HG03066 (cell line): ENCODE measurements around the gene OSGEP.
A peak's percentile ranks its signal among the peaks of the same experiment; 100 is the strongest.

Experiments used
- ATAC-seq: cut with Tn5 transposase; IDR thresholded peaks from one replicate; pipeline ENCODE4 v1.9.1; 2021; ENCODE audit warnings: low read depth; ENCODE audit not compliant: unreplicated experiment

Gene OSGEP

DNA sequence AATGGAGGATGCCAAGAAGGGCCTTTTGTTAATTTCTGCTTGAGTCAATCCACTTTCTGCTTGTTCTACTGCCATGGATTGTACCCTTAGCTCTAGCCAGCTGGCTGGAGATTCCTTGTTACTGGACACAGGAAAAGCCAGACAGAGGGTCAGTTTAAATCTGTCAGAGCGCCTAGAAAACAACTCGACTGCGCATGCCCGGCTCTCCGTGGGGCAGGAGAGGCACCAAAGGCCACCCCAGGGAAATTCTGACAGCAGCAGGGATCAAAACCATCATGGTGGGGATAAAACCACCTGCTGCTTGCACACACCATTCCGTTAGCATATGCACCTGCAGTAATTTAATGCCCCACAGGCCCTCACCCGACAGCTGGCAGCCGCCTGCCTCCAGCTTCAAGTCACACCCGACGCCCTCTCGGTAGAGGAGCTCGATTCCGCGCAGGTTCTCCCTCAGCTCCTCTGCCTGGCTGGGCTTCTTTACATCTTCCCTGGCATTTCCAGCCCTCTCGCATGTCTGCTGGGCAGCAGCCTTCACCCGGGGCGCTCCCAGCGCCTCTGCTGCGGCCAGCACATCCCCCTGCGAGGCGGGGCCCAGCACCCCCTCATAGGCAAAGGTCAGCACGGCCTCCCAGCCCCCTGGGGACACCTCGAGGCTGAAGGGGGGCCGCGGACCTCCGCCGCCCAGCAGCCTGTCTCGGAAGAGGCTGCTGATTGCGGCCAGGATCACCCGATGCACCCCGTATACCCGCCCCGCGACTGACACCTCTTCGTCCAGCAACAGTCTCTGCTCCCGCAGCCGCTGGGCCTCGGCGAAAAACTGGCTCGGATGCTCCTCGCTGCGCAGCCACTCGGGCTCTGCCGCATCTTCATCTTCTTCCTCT lies 19.7 kb downstream of the OSGEP start:
- ATAC-seq: no peak

- no peak for ATAC-seq
Measured at GRCh38 chr14:20429801-20430669, 24.6 kb downstream of the OSGEP start.

DNA sequence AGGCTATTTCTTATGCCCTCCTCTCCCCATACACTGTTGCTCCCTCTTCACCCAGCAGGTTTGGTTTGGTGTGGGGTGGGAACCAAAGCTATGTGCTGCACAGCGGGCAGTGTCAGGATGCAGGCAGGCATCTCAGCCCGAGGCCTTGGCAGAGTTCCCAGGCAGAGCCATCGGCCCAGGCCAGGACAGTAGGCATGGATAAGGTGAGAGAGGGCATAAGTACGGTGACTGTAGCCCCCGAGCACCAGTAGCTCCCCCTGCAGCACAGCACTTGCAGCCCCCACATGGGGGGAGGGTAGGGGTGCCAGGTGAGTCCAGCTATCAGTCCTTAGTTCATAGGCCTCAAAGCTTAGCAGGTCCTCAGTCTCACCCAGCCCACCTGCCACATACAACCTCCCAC lies 25.8 kb downstream of the OSGEP start:
- ATAC-seq: no peak

DNA sequence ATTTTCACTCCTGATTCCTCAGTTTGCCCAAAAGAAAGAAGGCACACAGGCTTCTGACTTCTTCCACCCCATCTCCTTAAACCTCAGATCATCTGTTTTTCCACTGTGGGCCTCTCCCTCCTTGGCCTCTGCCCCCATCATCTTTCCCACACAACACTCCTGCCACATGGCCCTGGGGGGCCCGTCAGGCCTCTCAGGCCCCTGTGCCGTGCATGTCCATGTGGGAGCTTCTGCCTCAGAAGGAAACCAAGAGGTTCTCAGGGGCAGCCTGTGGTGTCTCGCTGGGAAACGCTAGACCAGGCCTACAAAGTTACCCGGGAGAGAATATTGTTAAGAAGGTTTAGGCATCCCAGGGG lies 26.6 kb downstream of the OSGEP start:
- ATAC-seq: peak; percentile 32

DNA sequence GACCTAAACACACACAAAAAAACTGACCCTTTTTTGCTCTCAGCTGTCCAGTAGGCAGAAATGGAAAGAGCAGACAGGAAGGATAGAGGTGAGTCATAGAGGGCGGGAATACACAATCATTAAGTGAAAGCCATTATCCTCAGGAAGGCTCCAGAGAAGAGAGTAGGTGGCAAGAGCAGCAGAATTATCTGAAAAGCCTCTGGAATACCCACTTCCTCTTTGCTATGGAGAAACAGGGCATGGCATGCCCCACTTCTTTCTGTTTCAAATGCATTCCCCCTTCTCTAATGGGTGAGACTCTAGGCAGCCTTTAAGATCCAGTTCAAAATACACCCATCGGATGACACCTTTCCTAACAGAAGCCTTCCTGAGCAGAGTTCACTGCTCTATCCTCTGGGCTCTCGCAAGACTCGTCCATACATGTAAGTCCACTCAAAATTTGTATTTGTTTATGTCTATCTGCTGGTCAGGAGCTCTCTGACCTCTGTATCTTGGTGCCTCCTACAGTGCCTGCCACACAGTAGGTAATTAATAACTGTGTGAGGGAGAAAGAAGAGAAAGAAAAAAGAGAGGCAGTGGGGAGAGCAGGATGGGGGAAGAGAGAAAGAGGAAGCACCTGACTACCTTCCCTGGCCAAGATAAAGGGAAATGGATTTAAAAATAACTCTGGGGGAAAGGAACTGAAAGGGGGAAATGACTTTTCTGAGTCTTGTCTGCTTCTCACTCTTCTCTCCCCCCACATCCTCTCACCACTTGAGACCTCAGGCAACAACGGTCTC lies 27.2 kb downstream of the OSGEP start:
- peak; percentile 77 for ATAC-seq

DNA sequence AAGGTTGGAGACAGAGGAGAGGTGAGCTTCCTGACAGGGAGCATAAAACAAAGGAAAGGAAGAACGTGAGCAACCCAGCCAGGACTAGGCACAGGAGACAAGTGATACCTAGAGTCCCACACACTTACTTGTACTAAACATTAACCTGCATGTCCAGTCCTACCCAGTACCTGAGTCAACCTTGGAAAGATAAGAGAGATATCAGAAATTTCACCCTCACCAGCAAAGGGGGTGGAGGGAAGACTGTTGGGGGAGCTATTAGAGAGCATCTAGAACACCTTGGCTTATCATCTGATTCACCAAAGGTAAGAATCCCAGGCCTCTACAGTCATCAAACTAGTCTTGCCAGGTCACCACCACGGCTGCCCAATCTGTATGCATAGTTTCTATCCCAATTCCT lies 29.8 kb downstream of the OSGEP start:
- no peak for ATAC-seq

DNA sequence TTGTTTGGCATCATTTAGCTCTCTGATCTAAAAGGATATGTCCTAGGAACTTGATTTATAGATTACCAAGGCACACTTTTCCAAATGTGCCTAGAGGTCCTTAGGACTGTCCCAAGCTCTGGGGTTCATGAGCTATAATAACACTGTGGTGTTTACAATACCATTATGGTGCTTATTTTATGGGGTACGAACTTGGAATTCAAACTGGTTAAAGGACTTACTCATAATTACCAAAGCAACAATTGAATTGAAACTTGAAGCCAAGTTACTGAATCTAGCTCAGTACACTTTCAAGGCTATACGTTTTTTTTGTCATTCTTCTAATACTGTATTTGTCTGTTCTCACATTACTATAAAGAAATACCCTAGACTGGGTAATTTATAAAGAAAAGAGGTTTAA lies 31.7 kb downstream of the OSGEP start:
- ATAC-seq: no peak

DNA sequence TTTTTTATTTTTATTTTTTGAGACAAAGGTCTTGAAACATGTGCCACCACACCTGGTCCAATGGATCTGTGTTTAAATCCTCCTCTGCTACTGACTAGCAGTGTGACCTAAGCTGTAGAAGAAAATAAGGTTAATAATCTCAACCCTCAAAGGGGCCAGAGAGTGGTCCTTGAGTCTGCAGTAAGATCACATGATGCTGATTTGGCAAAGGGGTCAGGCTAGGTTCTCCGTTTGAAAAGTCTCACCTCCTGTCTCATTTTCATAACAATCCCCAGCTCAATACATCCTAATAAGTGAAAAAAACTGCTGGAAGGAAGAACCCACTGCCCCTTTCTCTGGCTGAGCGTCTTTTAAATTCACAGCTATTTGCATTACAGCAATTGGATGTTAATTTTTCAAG lies 33.3 kb downstream of the OSGEP start:
- no peak for ATAC-seq

GRCh38 chr14:20419419-20419818 lies 35.2 kb downstream of the OSGEP start:
- ATAC-seq: no peak

DNA sequence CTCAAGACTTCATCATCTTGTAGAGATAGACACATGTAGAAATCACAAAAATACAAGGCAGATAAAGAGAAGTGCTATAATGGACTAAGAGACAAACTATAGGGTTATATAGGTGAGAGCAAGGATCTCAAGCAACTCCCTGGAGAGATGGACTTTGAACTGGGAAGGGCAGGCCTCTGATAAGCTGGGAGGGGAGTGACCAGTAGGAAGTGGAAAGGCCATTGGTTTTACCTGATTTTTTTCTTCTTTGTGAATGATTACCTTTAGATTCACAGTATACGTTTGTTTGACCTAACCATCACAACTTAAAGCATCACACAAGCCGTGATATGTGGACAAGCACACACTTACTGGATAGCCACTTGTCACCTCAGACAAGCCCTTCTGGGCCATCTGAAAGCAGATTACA lies 36.1 kb downstream of the OSGEP start:
- no peak for ATAC-seq

DNA sequence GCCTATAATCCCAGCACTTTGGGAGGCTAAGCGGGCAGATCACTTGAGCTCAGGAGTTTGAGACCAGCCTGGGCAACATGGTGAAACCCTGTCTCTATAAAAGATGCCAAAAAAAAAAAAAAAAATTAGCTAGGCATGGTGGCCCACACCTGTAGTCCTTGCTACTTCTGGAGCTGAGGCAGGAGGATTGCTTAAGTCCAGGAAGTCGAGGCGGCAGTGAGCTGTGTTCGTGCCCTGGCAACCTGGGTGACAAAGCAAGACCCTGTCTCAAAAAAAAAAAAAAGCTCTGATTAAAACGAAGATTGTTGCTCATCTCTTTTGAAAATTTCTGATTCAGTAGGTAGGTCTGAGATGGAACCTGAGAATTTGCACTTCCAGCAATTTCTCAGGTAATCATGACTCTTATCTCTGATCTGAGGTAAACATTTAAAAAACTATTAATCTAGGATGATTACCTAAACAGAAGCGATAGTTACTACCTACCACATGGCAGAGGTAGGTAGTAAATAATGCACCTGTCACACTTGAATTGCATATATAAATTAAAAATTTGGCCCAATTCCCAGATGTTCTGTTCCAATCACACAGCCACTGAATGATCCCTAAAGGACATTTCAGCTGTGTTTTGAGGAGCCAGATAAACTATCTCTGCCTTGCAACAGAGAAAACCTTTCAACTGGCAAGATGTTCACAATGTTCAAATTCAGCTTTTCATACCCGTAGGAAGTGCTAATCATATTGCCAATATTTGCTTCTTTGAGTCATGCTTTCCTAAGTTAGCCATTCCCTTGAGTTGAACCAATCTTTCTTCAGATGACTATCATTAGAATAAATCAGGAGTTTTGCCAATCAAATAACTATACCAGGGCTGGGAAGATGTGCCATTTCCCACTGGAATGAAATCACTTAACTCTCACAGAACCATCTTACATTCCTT lies 37.1 kb downstream of the OSGEP start:
- ATAC-seq: no peak

- no peak for ATAC-seq
Measured at GRCh38 chr14:20416223-20416622, 38.4 kb downstream of the OSGEP start.

- peak; percentile 43 for ATAC-seq
Measured at GRCh38 chr14:20415782-20416206, 38.8 kb downstream of the OSGEP start.

- peak; percentile 40 for ATAC-seq
Measured at GRCh38 chr14:20413744-20414082, 40.9 kb downstream of the OSGEP start.

DNA sequence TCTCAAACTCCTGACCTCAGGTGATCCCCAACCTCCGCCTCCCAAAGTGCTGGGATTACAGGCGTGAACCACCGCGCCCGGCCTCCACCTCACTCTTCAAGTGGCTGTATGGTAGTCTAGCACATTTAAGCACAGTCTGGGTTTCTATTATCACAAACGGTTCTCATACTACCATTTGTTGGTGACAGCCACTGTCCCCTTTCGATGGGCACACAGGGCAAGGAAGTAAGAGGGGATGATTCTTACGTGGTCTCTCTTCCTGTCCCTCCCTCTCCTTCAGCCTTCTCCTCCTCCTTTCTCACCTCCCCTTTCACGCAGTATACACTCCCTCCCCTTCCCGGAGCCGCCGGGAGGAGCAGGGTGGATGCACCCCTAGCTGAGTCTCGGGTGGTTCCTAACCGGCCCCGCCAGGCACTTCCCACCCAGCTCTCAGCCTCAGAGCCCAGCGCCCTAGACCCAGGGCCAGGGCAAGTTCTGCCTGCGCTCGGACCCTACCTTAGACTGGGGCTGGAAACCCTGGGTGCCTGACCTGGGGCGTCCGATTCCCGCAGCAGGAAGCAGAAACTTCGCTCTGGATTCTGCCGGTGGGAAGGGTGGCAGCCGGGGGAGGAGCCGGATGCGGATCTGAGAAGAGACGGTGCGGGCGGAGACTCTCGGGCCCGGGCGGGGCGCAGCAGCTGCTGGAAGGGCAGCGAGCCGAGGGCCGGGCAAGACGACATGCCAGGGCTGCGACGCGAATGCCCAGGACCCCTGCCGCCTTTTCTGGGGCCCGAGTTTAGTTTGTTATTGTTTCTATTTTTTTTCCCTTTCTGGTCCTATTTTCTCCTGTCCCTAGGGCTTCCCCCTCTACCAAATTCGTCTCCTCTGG lies 41.5 kb downstream of the OSGEP start, which contains the start of gene TEP1:
Gene TEP1, minus strand, starts transcription at position 626 of the 868 bp plus-strand sequence. CDS start 5,062 bp downstream, outside the sequence.
- peak; percentile 63 for ATAC-seq

DNA sequence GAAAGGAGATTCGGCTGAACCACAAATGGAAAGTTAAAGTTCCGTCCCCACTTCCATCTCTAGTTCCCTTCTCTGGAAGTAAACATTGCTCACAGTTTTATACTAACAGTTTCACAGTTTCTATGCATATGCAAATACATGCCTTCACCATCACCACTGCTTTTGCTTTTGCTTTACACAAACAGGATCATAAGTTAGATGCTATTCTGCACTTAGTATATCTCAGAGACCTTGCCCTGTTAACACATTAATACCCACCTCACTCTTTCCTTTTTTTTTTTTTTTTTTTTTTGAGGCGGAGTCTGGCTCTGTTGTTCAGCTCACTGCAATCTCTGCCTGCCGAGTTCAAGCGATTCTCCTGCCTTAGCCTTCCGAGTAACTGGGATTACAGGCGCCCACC lies 42.2 kb downstream of the OSGEP start:
- peak; percentile 68 for ATAC-seq

- ATAC-seq: no peak
Measured at GRCh38 chr14:20409226-20409625, 45.4 kb downstream of the OSGEP start.

DNA sequence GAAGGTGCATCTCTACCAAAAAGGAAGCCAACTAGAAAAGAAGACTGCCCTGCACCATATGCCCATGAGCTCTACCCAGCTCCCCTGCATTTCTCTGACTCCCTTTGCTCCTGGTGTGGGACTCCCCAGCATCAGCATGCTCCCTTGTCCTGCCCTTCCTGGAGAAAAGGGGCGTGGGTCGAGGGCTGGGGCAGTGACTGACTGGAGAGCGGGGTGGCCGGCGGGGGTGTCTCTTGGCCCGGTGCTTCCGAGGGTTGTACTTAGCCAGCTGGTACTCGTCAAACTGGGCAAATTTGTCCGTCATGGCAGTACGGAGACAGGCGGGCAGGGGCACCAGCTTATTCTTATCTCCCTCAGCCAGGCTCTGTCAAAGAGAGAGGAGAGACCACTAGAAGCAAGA lies 51.1 kb downstream of the OSGEP start:
- ATAC-seq: no peak
